SK-N-SH (cell line): ENCODE results near the gene SIGLEC9. TPM values are rescaled to one million over a fixed set of nuclear protein-coding genes. Genes with fewer than 3 reads are reported as not detected.

ENCODE experiments used
- CTCF ChIA-PET: fragments of 300-600, 350-600 bp; formaldehyde crosslinking; extraction: SDS; loops from one replicate; lab custom pipeline; 2021; lab: Yijun Ruan, JAX
- POLR2A ChIA-PET: fragments of 350-600 bp; sonication (Branson Sonifier 250); formaldehyde crosslinking; extraction: SDS; loops from one replicate; lab custom pipeline; 2020; ENCODE audit warnings: antibody characterized with exemption, inconsistent platforms; lab: Yijun Ruan, JAX
- DNase-seq: peaks from one replicate; pipeline ENCODE4 v3.0.0; 2012
- H2AFZ ChIP-seq: fragments of 200-600 bp; sonication (generic); 2 replicates; pipeline ENCODE4 v1.8.1; 2016; ENCODE audit warnings: antibody characterized with exemption, mild to moderate bottlenecking, low read depth
- H3F3A ChIP-seq: fragments of 200-600 bp; sonication (generic); replicated peaks from 2 replicates; pipeline ENCODE3; 2016; ENCODE audit warnings: antibody characterized with exemption, mild to moderate bottlenecking; ENCODE audit not compliant: insufficient read depth
- H3K27ac ChIP-seq, 2 experiments: fragments of 200-500 bp in 1 of 2; fragments of 200-600 bp in 1 of 2; sonication (Bioruptor generic) in 1 of 2; sonication (generic), shearing (Covaris generic) in 1 of 2; 2 replicates each; pipeline versions ENCODE4 v1.5.1 to v1.6.1; 2014 to 2016; ENCODE audit warnings: low read depth in 2 of 2, inconsistent platforms in 1 of 2, low read length in 1 of 2, mild to moderate bottlenecking in 1 of 2, mixed read lengths in 1 of 2
- H3K27me3 ChIP-seq: fragments of 200-600 bp; sonication (generic), shearing (Covaris generic); 2 replicates; pipeline ENCODE4 v1.6.1; 2016; ENCODE audit warnings: mixed run types; ENCODE audit not compliant: insufficient read depth
- H3K36me3 ChIP-seq, 2 experiments: fragments of 200-500 bp in 1 of 2; fragments of 200-600 bp in 1 of 2; sonication (Bioruptor generic) in 1 of 2; sonication (generic) in 1 of 2; replicated peaks in 1 of 2; 2 replicates each; pipeline versions ENCODE3 to v1.5.1; 2014 to 2016; ENCODE audit warnings: low read length in 1 of 2, mild to moderate bottlenecking in 1 of 2; ENCODE audit not compliant: insufficient read depth in 2 of 2, control insufficient read depth in 1 of 2
- H3K4me1 ChIP-seq, 2 experiments: fragments of 200-500 bp in 1 of 2; fragments of 200-600 bp in 1 of 2; sonication (Bioruptor generic) in 1 of 2; sonication (generic), shearing (Covaris generic) in 1 of 2; 2 replicates each; pipeline versions ENCODE4 v1.5.1 to v1.6.1; 2014 to 2016; ENCODE audit warnings: low read depth in 1 of 2, low read length in 1 of 2, mixed run types in 1 of 2; ENCODE audit not compliant: insufficient read depth in 2 of 2, control insufficient read depth in 1 of 2
- H3K4me2 ChIP-seq: fragments of 200-600 bp; sonication (generic), shearing (Covaris generic); 2 replicates; pipeline ENCODE4 v1.6.1; 2017; ENCODE audit warnings: mixed run types
- H3K4me3 ChIP-seq, 2 experiments: fragments of 200-500 bp in 1 of 2; fragments of 200-600 bp in 1 of 2; sonication (Bioruptor generic) in 1 of 2; sonication (generic), shearing (Covaris generic) in 1 of 2; 2 replicates each; pipeline versions ENCODE4 v1.5.1 to v1.8.1; 2014 to 2016; ENCODE audit warnings: low read depth in 2 of 2, inconsistent platforms in 1 of 2, low read length in 1 of 2, mild to moderate bottlenecking in 1 of 2, mixed read lengths in 1 of 2, moderate library complexity in 1 of 2
- H3K79me2 ChIP-seq: fragments of 200-600 bp; sonication (generic); 2 replicates; pipeline ENCODE4 v1.8.1; 2017; ENCODE audit warnings: mild to moderate bottlenecking; ENCODE audit not compliant: insufficient read depth
- H3K9ac ChIP-seq: fragments of 200-600 bp; sonication (generic); 2 replicates; pipeline ENCODE4 v1.6.1; 2017; ENCODE audit warnings: mixed run types
- H3K9me2 ChIP-seq: fragments of 200-600 bp; sonication (generic); 2 replicates; pipeline ENCODE4 v1.6.1; 2017; ENCODE audit warnings: mixed run types
- H3K9me3 ChIP-seq: fragments of 200-600 bp; sonication (generic); 2 replicates; pipeline ENCODE4 v1.6.1; 2017; ENCODE audit warnings: mixed run types, mild to moderate bottlenecking, moderate library complexity
- H4K20me1 ChIP-seq: fragments of 200-600 bp; sonication (generic); 2 replicates; pipeline ENCODE4 v1.6.1; 2017; ENCODE audit warnings: mild to moderate bottlenecking, mixed run types; ENCODE audit not compliant: insufficient read depth
- FOXJ3 ChIP-seq: sonication (generic); formaldehyde crosslinking; IDR thresholded peaks from 2 replicates; pipeline ENCODE4 v1.5.1; 2020; ENCODE audit warnings: mild to moderate bottlenecking, missing genetic modification reagents
- FOXM1 ChIP-seq: IDR thresholded peaks from 2 replicates; pipeline ENCODE4 v1.4.0; 2012; ENCODE audit warnings: low read depth, mild to moderate bottlenecking
- SIN3A ChIP-seq: IDR thresholded peaks from 2 replicates; pipeline ENCODE4 v1.6.1; 2012; ENCODE audit warnings: low read depth, mild to moderate bottlenecking, low read length, moderate library complexity, borderline replicate concordance
- TEAD4 ChIP-seq: IDR thresholded peaks from 2 replicates; pipeline ENCODE4 v1.4.0; 2012; ENCODE audit warnings: mild to moderate bottlenecking, borderline replicate concordance; ENCODE audit not compliant: insufficient read depth
- WGBS: methylation state at CpG from one replicate; pipeline ENCODE4 v1.1.6; 2017; ENCODE audit warnings: low lambda C conversion rate; 5-methylcytosine and 5-hydroxymethylcytosine counted together
- polyA plus RNA-seq, 3 experiments: library from polyadenylated mRNA; depleted of rRNA; stranded (reverse); fragments of >200 nt; gene quantifications; 2 replicates each; pipeline ENCODE4 v1.2.3, GENCODE V29; 2012
- TF ChIP-seq, protein P1 (sequence below): IDR thresholded peaks from 2 replicates; pipeline ENCODE4; 2012
- TF ChIP-seq, protein P2 (sequence below): IDR thresholded peaks from 2 replicates; pipeline ENCODE4 v1.6.1; 2012; ENCODE audit warnings: mild to moderate bottlenecking, low read depth, low read length, moderate library complexity
- TF ChIP-seq, protein P3 (sequence below): IDR thresholded peaks from 2 replicates; pipeline ENCODE4 v1.4.0; 2012; ENCODE audit warnings: low read depth, borderline replicate concordance
- TF ChIP-seq, protein P4 (sequence below): fragments of 150-350 bp; IDR thresholded peaks from 2 replicates; pipeline ENCODE4 v1.6.1; 2016; ENCODE audit warnings: mild to moderate bottlenecking, low read depth, low read length

SIGLEC9 gene
- polyA plus RNA-seq, 1 of the 3 experiments (the other 2 are of a cell fraction) = not detected

DNA sequence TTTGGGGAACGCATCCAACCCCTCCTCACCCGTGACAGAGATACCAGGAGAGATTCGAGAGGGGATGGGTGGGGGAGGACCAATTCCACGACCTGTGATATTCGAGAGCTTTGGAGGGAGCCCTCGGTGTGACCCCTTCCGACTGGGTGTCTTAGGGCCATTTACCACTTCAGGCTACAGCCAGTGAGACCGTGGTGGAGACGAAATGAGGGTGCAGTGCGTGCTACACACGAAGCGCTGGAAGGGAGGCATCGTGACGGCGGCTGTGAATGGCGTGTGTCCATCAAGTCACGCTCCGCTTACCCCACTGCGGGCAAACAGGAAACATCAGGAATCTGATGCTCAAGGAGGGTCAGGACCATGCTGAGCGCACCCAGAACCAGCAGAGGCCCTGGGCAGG, 26.9 kb upstream of the SIGLEC9 start:
- Histone ChIP-seq H3K27ac (no peak overlapping the region), H3F3A (no peaks in the 10 kb centered on the region), H4K20me1 (peaks cover 19% of the 10 kb centered on the region; the same call in 1 of the 2 replicates), H3K9ac (no peak overlapping the region), H2AFZ (no peak overlapping the region), H3K36me3 (peaks cover 7 to 26% of the 10 kb centered on the region in 2 experiments), H3K9me2 (no peaks in the 10 kb centered on the region), H3K79me2 (peaks cover 11% of the 10 kb centered on the region; the same call in 1 of the 2 replicates), H3K4me3 (no peak overlapping the region), H3K9me3 (no peaks in the 10 kb centered on the region), H3K27me3 (no peaks in the 10 kb centered on the region), H3K4me2 (no peak overlapping the region), H3K4me1 (no peaks in the 10 kb centered on the region; a peak in 1 of 4 replicates)
- no peak for DNase-seq
- ChIA-PET POLR2A (no interaction called here), CTCF (no interaction called here)
- TF ChIP-seq, protein P1, sequence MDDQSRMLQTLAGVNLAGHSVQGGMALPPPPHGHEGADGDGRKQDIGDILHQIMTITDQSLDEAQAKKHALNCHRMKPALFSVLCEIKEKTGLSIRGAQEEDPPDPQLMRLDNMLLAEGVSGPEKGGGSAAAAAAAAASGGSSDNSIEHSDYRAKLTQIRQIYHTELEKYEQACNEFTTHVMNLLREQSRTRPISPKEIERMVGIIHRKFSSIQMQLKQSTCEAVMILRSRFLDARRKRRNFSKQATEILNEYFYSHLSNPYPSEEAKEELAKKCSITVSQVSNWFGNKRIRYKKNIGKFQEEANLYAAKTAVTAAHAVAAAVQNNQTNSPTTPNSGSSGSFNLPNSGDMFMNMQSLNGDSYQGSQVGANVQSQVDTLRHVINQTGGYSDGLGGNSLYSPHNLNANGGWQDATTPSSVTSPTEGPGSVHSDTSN = no peak
- TF ChIP-seq, protein P2, sequence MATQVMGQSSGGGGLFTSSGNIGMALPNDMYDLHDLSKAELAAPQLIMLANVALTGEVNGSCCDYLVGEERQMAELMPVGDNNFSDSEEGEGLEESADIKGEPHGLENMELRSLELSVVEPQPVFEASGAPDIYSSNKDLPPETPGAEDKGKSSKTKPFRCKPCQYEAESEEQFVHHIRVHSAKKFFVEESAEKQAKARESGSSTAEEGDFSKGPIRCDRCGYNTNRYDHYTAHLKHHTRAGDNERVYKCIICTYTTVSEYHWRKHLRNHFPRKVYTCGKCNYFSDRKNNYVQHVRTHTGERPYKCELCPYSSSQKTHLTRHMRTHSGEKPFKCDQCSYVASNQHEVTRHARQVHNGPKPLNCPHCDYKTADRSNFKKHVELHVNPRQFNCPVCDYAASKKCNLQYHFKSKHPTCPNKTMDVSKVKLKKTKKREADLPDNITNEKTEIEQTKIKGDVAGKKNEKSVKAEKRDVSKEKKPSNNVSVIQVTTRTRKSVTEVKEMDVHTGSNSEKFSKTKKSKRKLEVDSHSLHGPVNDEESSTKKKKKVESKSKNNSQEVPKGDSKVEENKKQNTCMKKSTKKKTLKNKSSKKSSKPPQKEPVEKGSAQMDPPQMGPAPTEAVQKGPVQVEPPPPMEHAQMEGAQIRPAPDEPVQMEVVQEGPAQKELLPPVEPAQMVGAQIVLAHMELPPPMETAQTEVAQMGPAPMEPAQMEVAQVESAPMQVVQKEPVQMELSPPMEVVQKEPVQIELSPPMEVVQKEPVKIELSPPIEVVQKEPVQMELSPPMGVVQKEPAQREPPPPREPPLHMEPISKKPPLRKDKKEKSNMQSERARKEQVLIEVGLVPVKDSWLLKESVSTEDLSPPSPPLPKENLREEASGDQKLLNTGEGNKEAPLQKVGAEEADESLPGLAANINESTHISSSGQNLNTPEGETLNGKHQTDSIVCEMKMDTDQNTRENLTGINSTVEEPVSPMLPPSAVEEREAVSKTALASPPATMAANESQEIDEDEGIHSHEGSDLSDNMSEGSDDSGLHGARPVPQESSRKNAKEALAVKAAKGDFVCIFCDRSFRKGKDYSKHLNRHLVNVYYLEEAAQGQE = no peak
- TF ChIP-seq, protein P3, sequence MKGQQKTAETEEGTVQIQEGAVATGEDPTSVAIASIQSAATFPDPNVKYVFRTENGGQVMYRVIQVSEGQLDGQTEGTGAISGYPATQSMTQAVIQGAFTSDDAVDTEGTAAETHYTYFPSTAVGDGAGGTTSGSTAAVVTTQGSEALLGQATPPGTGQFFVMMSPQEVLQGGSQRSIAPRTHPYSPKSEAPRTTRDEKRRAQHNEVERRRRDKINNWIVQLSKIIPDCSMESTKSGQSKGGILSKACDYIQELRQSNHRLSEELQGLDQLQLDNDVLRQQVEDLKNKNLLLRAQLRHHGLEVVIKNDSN = no peak
- TF ChIP-seq TEAD4 (no peak), FOXJ3 (no peak), FOXM1 (no peak), SIN3A (no peak)
- TF ChIP-seq, protein P4, sequence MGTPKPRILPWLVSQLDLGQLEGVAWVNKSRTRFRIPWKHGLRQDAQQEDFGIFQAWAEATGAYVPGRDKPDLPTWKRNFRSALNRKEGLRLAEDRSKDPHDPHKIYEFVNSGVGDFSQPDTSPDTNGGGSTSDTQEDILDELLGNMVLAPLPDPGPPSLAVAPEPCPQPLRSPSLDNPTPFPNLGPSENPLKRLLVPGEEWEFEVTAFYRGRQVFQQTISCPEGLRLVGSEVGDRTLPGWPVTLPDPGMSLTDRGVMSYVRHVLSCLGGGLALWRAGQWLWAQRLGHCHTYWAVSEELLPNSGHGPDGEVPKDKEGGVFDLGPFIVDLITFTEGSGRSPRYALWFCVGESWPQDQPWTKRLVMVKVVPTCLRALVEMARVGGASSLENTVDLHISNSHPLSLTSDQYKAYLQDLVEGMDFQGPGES = no peak
- 90% methylated on average over 20 of the region's 20 CpGs for WGBS
